NCI-H128 (cell line): ENCODE results near the gene PIK3R6.
"Not testable (repeated sequence)": the region's sequence is repeated elsewhere in the genome, so short reads cannot be mapped to it uniquely, and the experiment has no call there.

Experiments
- DNase-seq: peaks from one replicate; lab custom pipeline; 2025; ENCODE audit not compliant: unreplicated experiment; lab: John Stamatoyannopoulos, UW

The PIK3R6 gene

GRCh38 chr17:8894202-8894671, 26.8 kb upstream of the PIK3R6 start:
- DNase-seq: no peak

- no peak for DNase-seq
Observed at GRCh38 chr17:8893621-8894201, 26.2 kb upstream of the PIK3R6 start.

GRCh38 chr17:8893059-8893458, 25.6 kb upstream of the PIK3R6 start:
- DNase-seq: no peak

- no peak for DNase-seq
Observed at GRCh38 chr17:8892338-8892690, 24.8 kb upstream of the PIK3R6 start.

GRCh38 chr17:8890671-8891070, 23.2 kb upstream of the PIK3R6 start:
- no peak for DNase-seq

DNA sequence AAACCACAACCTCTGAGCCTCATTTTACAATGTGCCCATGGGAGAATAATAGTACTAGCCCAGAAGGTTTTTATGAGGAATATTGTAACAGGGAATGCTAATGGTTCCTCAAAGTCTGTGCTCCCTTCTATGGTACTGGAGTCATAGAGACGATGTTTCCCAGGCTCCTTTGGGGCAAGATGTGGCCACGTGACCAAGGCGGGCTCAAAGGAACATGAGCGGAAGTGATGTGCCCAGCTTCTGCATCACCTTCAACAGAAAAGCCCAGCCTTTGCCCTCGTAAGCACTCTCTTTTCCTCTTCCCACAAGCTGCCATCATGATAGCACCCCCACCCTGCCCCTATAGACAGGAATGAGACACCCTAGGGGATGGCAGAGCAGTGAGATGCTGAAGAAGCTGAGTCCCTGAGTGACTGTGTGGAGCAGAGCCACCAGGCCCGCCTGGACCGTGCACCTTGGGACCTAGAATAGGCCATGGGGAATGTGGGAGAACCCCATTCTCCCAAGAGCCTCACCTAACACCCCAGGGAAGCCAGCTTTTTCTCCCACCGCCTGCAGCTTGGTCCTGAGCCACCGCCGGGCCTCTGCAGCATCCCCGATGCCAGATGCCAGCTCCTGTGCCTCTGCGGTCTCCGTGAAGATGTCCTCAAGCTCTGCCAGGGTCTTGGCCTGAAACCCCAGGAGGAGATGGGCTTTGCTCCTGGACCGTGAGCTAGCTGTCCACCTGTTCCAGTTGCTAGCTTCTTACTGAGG, 22.2 kb upstream of the PIK3R6 start:
- no peak for DNase-seq

- no peak for DNase-seq
Observed at GRCh38 chr17:8888704-8889302, 21.3 kb upstream of the PIK3R6 start.

DNA sequence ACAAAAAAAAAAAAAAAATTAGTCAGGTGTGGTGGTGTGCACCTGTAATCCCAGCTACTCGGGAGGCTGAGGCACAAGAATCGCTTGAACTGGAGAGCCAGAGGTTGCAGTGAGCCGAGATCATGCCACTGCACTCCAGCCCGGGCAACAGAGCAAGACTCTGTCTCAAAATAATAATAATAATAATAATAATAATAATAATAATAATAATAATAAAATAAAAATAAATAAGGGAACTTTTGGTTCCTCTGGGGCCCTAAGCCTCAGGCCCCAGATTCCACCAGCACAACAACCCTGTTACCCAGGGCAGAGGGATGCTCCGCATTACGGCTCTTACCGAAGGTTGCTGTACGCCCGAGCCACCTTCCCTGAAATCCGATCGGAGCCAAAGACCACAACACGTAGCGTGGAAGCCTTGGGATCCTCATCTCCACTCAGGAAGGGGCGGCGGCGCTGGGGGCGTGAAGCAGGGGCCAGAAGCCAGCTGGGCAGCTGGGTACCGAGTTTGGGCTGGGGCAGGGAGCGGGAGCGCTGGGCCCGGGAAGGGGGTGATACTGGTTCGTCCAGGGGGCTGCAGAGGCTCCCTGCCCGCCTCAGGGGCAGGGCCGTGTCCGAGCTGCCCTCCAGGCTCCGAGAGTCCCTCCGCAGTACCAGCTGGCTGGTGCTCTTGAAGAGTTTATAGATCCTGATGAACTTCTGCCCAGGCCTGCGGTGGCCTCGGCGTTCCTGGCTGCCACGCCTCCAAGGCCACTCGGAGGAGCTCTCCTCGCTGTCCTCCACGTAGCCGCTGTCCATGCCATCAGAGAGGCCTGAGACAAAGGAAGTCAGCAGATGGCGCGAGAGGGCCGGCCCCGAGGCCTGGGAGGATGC, 20.6 kb upstream of the PIK3R6 start:
- no peak for DNase-seq

DNA sequence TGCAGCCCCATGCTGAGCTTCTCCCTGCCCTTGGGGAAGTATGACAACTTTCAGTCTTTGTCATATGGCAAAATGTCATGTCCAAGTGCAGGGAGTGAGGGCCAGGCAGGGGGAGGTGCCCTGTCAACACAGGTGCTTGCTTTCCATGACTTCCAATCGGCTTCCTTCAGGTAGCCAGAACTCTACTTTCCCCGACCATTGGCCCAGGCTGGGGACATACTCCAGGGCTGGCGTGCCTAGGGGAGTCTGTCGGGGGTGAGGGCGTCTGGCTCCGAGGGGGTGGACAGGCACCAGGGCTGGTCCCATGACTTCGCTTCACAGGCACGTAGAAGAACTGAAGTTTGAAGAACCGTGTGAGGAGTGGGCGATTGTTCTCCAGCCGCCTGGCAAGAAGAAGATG, 19.8 kb upstream of the PIK3R6 start:
- DNase-seq: no peak

DNA sequence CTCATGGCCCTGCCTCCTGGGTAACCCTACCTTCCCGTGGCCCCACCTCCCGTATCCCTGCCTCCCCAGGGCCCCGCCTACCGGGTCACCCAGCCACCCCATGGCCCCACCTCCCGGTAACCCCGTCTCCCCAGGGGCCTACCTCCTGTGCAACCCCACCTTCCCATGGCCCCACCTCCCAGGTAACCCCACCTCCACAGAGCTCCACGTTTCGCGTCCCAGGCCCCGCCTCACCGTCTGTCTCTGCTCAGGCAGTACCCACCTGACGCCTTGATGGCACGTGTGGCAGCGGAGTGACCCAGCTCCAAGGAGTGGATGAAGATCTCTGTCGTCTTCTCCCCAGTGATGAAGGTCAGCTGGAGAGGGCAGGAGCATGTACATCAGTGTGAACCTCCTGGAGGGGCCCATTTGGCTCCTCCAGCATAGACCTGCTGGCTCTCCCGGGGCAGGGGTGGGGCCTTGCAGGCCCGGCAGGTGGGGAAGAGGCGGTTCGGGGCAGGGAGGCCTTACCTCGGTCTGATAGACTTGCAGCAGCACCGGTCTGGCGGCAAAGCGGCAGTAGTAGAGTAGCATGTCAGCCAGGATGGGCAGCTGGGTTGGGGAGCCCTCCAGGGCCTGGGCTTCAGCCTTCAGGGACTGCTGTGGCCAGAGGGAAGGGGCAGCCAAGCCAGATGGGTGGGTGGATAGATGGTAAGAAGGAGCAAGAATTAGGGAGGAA, 18.7 kb upstream of the PIK3R6 start:
- DNase-seq: no peak

GRCh38 chr17:8885163-8885966, 17.9 kb upstream of the PIK3R6 start:
- DNase-seq: not testable (repeated sequence)

- no peak for DNase-seq
Observed at GRCh38 chr17:8884336-8884990, 17.0 kb upstream of the PIK3R6 start.

- no peak for DNase-seq
Observed at GRCh38 chr17:8883353-8883752, 15.9 kb upstream of the PIK3R6 start.

DNA sequence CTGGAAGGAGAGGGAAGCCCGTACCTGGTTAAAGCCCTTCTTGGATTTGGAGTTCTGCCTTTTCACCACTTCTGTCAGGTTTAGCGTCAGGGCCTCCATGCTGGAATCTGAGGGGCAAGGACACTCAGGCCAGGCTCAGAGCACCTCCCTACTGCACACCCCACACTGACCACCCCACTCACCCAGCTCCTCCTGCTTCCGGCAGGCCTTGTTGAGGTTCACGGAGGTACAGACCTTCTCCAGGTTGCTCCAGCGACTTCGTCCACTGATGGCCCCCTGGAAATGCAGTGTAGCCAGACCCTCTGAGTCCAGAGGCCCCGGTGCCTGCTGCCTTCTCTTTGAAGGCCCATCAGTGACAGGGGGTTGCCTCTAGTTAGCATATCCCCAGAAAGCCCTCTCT, 14.1 kb upstream of the PIK3R6 start:
- DNase-seq: no peak

- DNase-seq: no peak
Observed at GRCh38 chr17:8880466-8880865, 13.0 kb upstream of the PIK3R6 start.

DNA sequence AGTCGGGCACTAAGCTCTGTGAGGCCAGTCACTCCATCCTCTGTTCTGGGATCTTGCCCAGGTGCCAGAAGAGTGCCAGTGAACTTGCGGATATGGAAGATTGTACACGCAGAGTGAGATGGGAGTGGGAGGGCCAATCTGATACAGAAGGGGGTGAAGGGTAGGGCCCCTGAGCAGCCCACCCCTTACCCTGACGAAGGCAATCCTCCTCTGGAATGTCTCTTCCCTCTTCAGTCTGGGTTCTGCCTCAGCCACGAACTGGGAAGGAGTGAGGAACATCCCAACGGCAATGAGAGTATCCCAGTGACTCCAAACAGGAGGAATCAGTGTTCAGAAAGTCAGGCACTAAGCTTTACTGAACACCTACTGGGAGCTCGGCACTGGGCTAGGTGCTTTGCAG, 11.9 kb upstream of the PIK3R6 start:
- DNase-seq: no peak

DNA sequence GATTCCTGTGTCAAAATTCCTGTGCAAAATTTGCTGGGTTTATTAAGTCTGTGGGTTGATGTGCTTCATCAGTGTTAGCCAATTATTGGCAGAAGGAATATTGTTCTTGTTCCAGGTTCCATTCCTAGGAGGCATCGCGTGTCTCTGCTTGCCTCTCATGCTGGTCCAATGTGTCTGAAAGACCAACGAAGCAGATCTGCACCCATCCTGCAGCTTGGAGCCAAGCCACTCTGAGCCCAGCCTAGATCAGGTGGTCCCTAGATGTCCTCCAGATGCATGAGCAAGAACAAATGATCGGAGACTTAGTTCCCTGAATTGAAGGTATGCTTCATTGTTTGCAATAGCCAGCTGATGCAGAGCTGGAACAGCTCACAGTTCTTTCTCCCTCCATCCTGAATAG, 10.5 kb upstream of the PIK3R6 start:
- DNase-seq: no peak

DNA sequence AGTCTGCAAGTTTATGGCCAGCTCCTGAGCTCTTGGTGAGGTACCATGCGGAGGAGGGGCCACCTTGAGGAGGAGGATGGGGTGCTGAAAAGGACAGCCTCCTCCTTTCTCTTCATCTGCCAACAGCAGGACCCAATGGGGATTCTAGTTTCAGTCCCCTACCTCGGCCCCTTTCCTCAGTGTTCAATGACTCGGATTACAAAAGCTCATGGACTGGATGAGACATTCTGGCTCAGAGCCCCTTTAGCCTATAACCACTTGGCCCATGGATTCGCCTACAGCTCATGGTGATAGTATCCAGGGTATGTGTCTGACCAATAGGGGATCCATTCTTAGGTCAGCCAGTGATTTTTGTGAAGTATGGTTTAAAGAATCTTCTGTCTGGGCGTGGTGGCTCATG, 8.5 kb upstream of the PIK3R6 start:
- no peak for DNase-seq

- no peak for DNase-seq
Observed at GRCh38 chr17:8875436-8875835, 8.0 kb upstream of the PIK3R6 start.
